ENCODE measurements around the gene METTL16. TPM values are rescaled to one million over a fixed set of nuclear protein-coding genes. Genes with fewer than 3 reads are reported as not detected.

The METTL16 gene
- total and polyA plus RNA-seq, 9 of the 15 experiments (the other 6 are each of a cell fraction or from before 2014, with no cell fraction given) = 12.1 to 30.5 (median 19.8) TPM

GRCh38 chr17:2410951-2411350 is 100.7 kb downstream of the METTL16 start (continued):
- TF ChIP-seq ATF2 (CRISPR knock-in tag; IDR thresholded peaks at IDR 0.05) (no peak), SFPQ (IDR thresholded peaks at IDR 0.05; ENCODE audit: low read depth, low read length) (no peak), ZNF398 (CRISPR knock-in tag; IDR thresholded peaks at IDR 0.05) (no peak), ARID1B (IDR thresholded peaks at IDR 0.05) (no peak), BRF1 (IDR thresholded peaks at IDR 0.05; ENCODE audit: borderline replicate concordance, extremely low read depth, insufficient read length) (no peak)

All from K562 (cell line).